Loucy (cell line): ENCODE measurements around the gene YIPF4.
A peak's percentile ranks its signal among the peaks of the same experiment; 100 is the strongest.

Source experiments
- H2AFZ ChIP-seq: fragments of 200-600 bp; sonication (generic); 2 replicates; pipeline ENCODE4 v1.6.0; 2016; ENCODE audit warnings: antibody characterized with exemption, mild to moderate bottlenecking, low read length, moderate library complexity
- H3F3A ChIP-seq: fragments of 200-600 bp; 2 replicates; pipeline ENCODE4 v1.6.0; 2016; ENCODE audit warnings: antibody characterized with exemption, low read depth, mild to moderate bottlenecking
- H3K27me3 ChIP-seq: fragments of 200-600 bp; sonication (generic); 2 replicates; pipeline ENCODE4 v1.6.1; 2014; ENCODE audit warnings: low read length, mild to moderate bottlenecking; ENCODE audit not compliant: insufficient read depth, poor library complexity, severe bottlenecking
- H3K36me3 ChIP-seq: fragments of 200-600 bp; sonication (generic); 2 replicates; pipeline ENCODE4 v1.6.1; 2016; ENCODE audit warnings: low read length; ENCODE audit not compliant: insufficient read depth
- H3K4me1 ChIP-seq: fragments of 200-600 bp; sonication (generic); 2 replicates; pipeline ENCODE4 v1.5.1; 2014; ENCODE audit warnings: low read length, mild to moderate bottlenecking; ENCODE audit not compliant: insufficient read depth, poor library complexity, severe bottlenecking
- H3K4me2 ChIP-seq: fragments of 200-600 bp; sonication (generic); 2 replicates; pipeline ENCODE4 v1.6.0; 2014; ENCODE audit warnings: antibody characterized with exemption, low read length, low read depth, mild to moderate bottlenecking; ENCODE audit not compliant: poor library complexity, severe bottlenecking
- H3K4me3 ChIP-seq: fragments of 200-600 bp; sonication (generic); 2 replicates; pipeline ENCODE4 v1.5.1; 2014; ENCODE audit warnings: low read length, mild to moderate bottlenecking, mixed read lengths; ENCODE audit not compliant: poor library complexity, severe bottlenecking
- H3K79me2 ChIP-seq: fragments of 200-600 bp; sonication (generic); 2 replicates; pipeline ENCODE4 v1.6.1; 2014; ENCODE audit warnings: low read length; ENCODE audit not compliant: insufficient read depth
- H3K9ac ChIP-seq: fragments of 200-600 bp; sonication (generic); 2 replicates; pipeline ENCODE4 v1.6.0; 2014; ENCODE audit warnings: mild to moderate bottlenecking, low read depth, low read length, moderate library complexity; ENCODE audit not compliant: poor library complexity, severe bottlenecking
- H3K9me2 ChIP-seq: fragments of 200-600 bp; sonication (generic); replicated peaks from 2 replicates; pipeline ENCODE4 v1.6.1; 2016; ENCODE audit warnings: low read depth, low read length, mixed read lengths
- H3K9me3 ChIP-seq: fragments of 200-600 bp; sonication (generic); 2 replicates; pipeline ENCODE4 v1.6.1; 2014; ENCODE audit warnings: mild to moderate bottlenecking, antibody characterized with exemption, low read length, low read depth; ENCODE audit not compliant: insufficient read depth
- H4K20me1 ChIP-seq: fragments of 200-600 bp; sonication (generic); 2 replicates; pipeline ENCODE4 v1.6.0; 2014; ENCODE audit warnings: antibody characterized with exemption, low read length, mild to moderate bottlenecking; ENCODE audit not compliant: insufficient read depth, poor library complexity, severe bottlenecking
- CTCF ChIP-seq: fragments of 200-600 bp; sonication (generic); conservative IDR thresholded peaks from 2 replicates; pipeline ENCODE4 v1.5.1; 2014; ENCODE audit warnings: mild to moderate bottlenecking, antibody characterized with exemption, low read length
- EZH2phosphoT487 ChIP-seq: fragments of 200-600 bp; IDR thresholded peaks from 2 replicates; pipeline ENCODE4 v1.6.1; 2018; ENCODE audit warnings: antibody characterized with exemption, mild to moderate bottlenecking, moderate library complexity, borderline replicate concordance

YIPF4 gene

GRCh38 chr2:32260376-32260775 lies 17.3 kb upstream of the YIPF4 start:
- H3K9ac ChIP-seq, result no peak overlapping the region
- H3K4me3 ChIP-seq, result no peak overlapping the region
- H3K9me2 ChIP-seq, result no peaks in the 10 kb centered on the region
- no peak for TF ChIP-seq CTCF
- TF ChIP-seq EZH2phosphoT487, result no peak
- no peaks in the 10 kb centered on the region for H3F3A ChIP-seq
- no peaks in the 10 kb centered on the region for H4K20me1 ChIP-seq
- H3K27me3 ChIP-seq, result no peaks in the 10 kb centered on the region
- H3K4me1 ChIP-seq, result no peaks in the 10 kb centered on the region
- H3K4me2 ChIP-seq, result no peak overlapping the region
- H3K36me3 ChIP-seq, result no peaks in the 10 kb centered on the region
- no peaks in the 10 kb centered on the region for H3K9me3 ChIP-seq
- no peak overlapping the region for H2AFZ ChIP-seq
- H3K79me2 ChIP-seq, result no peaks in the 10 kb centered on the region

GRCh38 chr2:32262105-32262504 lies 15.6 kb upstream of the YIPF4 start:
- Histone ChIP-seq H3F3A (no peaks in the 10 kb centered on the region), H3K4me3 (no peak overlapping the region), H3K9me2 (no peaks in the 10 kb centered on the region), H4K20me1 (no peaks in the 10 kb centered on the region), H3K79me2 (no peaks in the 10 kb centered on the region), H3K4me1 (no peaks in the 10 kb centered on the region), H2AFZ (peak overlapping the region; percentile 67; the same call in 1 of the 2 replicates), H3K9me3 (no peaks in the 10 kb centered on the region), H3K36me3 (no peaks in the 10 kb centered on the region), H3K4me2 (no peak overlapping the region), H3K9ac (no peak overlapping the region), H3K27me3 (no peaks in the 10 kb centered on the region)
- no peak for TF ChIP-seq EZH2phosphoT487
- TF ChIP-seq CTCF, result no peak

DNA sequence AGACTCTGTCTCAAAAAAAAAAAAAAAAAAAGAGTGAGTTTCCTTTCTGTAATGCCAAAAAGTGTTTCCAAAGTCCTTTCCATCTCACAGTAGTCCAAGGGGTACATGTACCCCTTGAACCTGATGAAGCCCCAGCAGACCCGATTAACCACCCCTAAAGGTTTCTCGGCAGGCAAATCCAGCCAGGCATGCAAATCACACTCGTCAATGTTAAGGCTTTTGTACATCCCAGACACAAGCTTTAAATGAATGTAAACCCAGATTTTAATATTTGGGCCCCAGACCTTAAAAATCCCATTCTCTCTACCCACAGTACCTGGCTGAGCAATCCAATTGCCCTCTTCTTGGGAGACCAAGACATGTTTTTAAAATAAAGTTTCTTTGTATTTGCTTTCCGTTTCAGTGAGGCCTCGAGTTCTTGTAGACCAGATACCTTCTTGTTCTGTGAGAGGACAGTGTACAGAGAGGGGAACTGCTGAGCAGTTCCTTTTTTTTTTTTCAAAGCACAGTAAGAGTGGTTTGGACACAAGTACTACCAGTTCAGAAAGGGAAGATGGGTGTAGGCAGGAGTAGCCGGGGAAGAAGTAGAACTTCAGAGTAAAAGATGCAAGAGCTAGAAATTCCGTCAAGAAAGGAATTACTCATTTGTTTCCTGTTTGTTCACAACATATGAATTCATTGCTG lies 13.1 kb upstream of the YIPF4 start, which contains the start of gene NLRC4:
NLRC4 (minus strand) TSS at position 465 of the 684 bp plus-strand sequence. CDS start 8,111 bp downstream, outside the sequence.
- H3K4me3 ChIP-seq, result no peak within 1 kb of the TSS
- H3K9ac ChIP-seq, result no peak within 1 kb of the TSS
- no peak within 1 kb of the TSS for H3K4me2 ChIP-seq
- TF ChIP-seq EZH2phosphoT487 (no peak), CTCF (no peak)
- H3K4me1 ChIP-seq, result no peaks in the 10 kb centered on the region
- no peaks in the 10 kb centered on the region for H3K79me2 ChIP-seq
- no peaks in the 10 kb centered on the region for H3F3A ChIP-seq
- H3K9me3 ChIP-seq, result no peaks in the 10 kb centered on the region
- no peaks in the 10 kb centered on the region for H3K27me3 ChIP-seq
- no peaks in the 10 kb centered on the region for H3K36me3 ChIP-seq
- H3K9me2 ChIP-seq, result no peaks in the 10 kb centered on the region
- no peaks in the 10 kb centered on the region for H4K20me1 ChIP-seq
- no peak within 1 kb of the TSS; the same call in 1 of the 2 replicates for H2AFZ ChIP-seq
